Measurements from ENCODE around the gene C10orf62.
"Not testable (repeated sequence)": the region's sequence is repeated elsewhere in the genome, so short reads cannot be mapped to it uniquely, and the experiment has no call there.

Gene C10orf62

DNA sequence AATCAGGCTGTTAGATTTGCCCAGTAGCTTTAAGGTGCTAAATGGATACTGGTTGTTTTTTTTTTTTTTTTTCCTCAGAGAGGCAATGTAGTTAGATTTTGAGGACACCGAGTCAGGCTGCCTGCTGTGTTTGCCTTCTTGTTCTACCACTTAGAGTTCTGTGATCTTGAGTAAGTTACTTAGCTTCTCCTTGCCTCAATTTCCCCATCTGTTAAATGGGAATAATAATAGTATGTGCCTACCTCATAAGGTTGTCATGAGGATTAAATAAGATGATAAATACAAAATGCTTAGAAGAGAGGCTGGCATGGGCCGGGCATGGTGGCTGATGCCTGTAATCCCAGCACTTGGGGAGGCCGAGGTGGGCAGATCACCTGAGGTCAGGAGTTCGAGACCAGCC, 29.2 kb downstream of the C10orf62 start:
- no peak for DNase-seq (ENCODE audit: low read depth in 1 of 2, low spot score in 1 of 2)

DNA sequence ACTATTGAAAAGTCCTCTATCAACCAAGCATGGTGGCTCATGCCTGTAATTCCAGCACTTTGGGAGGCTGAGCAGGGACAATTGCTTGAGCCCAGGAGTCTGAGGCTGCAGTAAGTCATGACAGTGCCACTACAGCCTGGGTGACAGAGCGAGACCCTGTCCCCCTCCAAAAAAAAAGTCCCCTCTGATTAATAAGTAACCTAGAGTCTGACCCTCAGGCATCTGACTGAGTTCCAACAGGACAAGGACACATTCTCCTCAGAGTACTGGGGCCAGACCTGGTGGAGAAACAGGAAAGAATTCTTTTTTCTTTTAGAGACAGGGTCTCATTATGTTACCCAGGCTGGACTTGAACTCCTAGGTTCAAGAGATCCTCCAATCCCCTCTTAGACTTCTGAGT, 33.8 kb downstream of the C10orf62 start:
- no peak for DNase-seq (ENCODE audit: low read depth in 1 of 2, low spot score in 1 of 2)

DNA sequence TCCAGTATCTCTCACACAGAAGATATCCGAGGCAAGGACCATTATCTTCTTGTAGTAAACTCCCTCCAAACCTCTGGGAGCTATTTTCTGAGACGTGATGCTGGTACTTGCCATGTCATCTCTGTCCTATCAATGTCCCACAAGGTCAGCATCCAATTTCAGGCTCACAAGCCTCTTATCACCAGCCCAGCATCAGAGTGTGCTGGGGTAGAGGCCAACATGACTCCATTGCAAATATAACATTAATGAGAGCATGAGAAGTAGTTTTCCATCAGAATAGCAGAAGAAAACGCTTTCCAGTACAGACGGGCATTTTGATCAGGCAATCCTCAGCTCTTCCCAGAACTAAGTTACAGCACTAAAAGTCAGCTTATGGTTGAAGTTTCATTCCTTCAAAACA, 38.2 kb downstream of the C10orf62 start:
- DNase-seq (ENCODE audit: low read depth in 1 of 2, low spot score in 1 of 2): no peak

DNA sequence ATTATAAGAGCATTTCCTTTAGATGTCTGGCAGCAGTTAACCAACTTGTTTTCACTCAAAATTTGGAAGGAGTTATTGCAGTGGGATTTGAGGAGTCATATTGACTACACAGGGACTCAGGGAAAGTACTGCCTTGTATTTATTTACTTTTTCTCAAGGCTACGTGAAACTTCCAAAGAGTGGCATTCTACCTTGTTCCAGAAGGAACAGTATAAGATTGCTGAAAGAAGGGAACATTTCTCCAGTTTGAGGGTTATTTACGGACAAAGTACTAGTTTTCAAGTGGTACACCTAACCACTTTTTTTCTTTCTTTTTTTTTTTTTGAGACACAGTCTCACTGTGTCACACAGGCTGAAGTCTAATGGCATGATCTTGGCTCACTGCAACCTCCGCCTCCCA, 38.7 kb downstream of the C10orf62 start:
- no peak for DNase-seq (ENCODE audit: low read depth in 1 of 2, low spot score in 1 of 2)

DNA sequence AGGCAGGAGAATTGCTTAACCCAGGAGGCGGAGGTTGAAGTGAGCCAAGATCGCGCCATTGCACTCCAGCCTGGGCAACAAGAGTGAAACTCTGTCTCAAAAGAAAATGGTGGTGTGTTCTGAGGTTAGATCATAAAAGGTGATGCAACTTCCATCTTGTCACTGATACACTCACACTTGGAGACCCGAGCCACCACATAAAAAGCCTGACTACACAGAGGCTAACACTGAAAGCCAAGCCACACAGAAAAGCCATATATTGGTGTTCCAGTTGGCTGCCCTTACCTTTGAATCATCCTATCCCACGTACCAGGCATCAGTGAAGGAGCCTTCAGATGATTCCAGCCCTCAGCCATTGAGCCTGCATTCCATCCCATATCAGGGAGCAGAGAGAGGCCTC, 39.8 kb downstream of the C10orf62 start:
- DNase-seq (ENCODE audit: low read depth in 1 of 2, low spot score in 1 of 2): no peak

DNA sequence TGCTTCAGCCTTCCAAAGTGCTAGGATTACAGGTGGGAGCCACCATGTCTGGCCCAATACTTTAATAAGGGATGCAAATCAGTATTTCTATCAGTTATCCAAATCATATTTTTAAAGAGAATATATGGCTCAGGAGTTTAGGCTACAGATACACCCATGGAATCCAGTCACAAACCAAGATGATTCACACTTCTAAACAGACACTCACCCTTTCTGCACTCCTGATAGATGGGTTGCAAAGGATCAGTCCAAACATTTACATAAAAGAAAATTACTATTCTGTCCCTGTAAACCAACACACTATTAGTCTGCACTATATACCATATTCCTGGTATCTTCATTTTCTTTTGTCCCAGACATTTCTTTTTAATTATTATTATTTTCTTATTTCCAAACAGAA, 41.6 kb downstream of the C10orf62 start:
- DNase-seq (ENCODE audit: low read depth in 1 of 2, low spot score in 1 of 2): no peak

DNA sequence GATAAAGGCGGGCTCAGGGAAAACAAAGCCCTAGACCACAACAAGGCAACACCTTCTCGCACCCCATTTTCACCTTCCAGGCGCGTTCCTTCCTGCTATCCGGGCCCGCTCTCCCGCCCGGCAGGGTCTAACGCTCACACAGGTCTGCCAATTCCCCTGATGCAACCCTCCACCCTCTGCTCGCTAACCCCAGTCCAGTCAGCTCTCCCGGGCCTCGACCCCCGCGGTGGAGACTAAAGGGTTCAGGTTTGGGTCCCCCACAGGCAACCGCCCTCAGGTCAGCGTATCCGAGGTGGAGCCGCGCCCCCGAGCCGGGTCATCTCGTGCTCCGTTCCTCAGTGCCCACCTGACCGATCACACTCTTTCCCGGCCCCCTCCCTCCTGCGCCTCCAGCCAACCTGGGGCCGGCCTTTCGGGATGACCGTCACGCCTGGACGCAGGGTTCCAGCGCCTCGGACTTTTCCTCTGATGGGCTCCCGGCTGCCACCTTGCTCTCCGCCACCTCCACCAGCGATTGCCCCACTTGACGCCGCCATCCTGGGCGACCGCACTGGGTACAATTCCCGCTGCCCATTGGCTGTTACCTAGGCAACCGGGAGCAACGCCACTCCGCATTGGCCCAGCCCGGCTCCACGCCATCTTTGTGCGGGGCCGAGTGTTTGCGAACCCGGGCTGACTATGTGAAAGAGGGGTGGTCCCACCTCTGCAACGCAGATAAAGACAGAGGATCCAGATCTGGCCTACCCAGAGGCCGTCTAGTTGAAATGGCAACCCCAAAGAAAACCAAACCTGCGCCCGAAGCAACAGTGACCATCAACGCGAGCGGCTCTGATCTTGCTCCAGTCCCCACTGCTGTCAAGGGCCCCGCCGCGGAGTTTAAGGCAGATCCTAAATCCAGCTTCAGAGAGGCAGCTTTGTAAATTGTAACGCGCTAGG, 43.7 kb downstream of the C10orf62 start, which contains the start of gene MORN4:
MORN4 (minus strand) TSS at position 552 of the 936 bp plus-strand sequence. CDS start 13,847 bp downstream, outside the sequence.
- peak; percentile 82 to 85 for DNase-seq (ENCODE audit: low read depth in 1 of 2, low spot score in 1 of 2)

DNA sequence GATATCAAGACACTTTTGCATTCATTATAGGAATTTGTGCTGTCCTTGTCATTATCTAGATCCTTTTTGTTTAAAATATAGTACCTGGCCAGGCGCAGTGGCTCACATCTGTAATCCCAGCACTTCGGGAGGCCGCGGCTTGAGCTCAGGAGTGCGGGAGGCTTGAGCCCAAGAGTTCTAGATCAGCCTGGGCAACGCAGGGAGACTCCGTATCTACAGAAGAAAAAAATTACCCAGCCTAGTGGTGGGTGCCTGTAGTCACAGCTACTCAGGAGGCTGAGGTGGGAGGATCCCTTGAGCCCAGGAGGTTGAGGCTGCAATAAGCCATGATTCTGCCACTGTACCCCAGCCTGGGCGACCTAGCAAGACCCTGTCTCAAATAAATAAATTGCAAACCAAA, 44.4 kb downstream of the C10orf62 start:
- DNase-seq (ENCODE audit: low read depth in 1 of 2, low spot score in 1 of 2): no peak

DNA sequence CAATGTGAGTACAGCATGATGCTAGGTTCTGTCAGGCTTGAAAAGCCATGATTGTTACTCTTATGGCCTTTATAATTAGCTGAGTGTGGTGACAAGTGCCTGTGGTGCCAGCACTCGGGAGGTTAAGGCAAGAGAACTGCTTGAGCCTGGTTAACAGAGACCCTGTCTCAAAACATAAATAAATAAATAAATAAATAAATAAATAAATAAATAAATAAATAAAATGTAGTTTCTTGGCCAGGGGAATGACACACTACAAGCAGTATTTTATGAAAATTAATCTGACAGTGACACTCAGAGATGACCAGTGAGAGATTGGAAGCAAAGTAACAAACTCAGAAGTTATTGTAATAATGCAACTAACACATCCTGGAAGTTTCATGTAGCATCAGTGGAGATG, 46.1 kb downstream of the C10orf62 start:
- DNase-seq (ENCODE audit: low read depth in 1 of 2, low spot score in 1 of 2): no peak

DNA sequence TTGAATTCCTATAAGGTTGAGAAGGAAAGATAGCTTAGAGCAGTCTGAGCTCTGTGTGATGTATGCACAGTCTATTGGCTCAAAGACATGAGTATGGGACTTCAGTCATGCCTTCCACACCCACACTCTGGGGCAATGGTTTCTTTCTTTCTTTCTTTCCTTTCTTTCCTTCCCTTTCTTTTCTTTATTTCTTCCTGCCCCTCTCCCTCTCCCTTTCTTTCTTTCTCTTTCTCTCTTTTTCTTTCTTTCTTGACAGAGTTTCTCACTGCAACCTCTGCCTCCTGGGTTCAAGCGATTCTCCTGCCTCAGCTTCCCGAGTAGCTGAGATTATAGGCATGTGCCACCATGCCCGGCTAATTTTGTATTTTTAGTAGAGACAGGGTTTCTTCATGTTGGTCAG, 49.6 kb downstream of the C10orf62 start:
- DNase-seq (ENCODE audit: low read depth in 1 of 2, low spot score in 1 of 2): not testable (repeated sequence)

DNA sequence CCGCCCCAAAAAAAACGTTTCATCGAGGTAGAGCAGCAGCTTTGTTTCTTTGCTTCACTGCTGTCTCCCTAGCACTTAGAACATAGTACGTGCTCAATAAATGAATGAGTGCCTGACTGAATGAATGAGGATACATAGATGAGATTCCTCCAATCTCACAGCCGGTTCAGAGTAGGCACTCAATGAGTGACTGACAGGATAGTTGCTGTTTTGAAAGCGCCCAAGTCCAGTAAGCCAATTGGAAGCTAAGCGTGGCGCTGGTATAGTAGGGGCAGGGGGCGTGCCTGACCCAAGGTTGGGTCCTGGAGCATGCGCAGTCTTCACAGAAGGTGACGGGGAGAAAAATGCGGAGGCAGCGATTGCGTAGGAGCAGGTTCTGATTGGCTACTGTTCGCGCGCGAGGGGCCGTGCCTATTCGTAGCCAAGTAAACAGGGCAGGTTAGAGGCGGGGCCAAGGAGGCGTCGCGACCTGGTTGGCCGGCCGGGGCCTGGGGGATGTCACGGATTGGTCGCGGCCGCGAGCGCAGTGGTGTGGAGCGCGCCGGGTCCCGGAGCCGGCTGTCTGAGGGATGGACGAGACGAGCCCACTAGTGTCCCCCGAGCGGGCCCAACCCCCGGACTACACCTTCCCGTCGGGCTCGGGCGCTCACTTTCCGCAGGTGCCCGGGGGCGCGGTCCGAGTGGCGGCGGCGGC, 50.8 kb downstream of the C10orf62 start, which contains the start of gene PI4K2A:
PI4K2A (plus strand) TSS at position 498 of the 694 bp plus-strand sequence; CDS start at position 570, 72 bp downstream.
- DNase-seq (ENCODE audit: low read depth in 1 of 2, low spot score in 1 of 2): peak; percentile 95 to 97

All from activated T-helper 1 cell treated with anti-CD3 and anti-CD28 coated beads, Interleukin-2, amount 50 U/mL, for 16 hours (primary cell).